ENCODE data around the gene NDC80.
"Not testable (repeated sequence)": the region's sequence is repeated elsewhere in the genome, so short reads cannot be mapped to it uniquely, and the experiment has no call there.

The NDC80 gene

DNA sequence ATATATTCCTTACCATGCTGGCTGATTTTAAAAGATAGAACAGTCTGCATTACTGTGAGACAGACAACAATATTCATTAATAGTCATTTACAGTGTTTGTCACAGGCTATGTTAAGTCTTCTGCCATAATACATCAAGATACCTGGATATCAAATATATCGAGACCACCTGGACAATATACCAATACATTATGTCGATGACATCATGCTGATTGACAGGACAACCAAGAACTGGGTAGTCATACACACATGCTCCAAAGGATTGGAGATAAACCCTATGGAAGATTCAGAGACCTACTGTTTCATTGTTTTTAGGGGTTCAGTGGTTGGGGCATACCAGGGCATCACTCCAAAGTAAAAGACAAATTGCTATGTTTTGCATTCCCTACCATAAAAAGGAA, 57.6 kb downstream of the NDC80 start:
- DNase-seq, result no peak

DNA sequence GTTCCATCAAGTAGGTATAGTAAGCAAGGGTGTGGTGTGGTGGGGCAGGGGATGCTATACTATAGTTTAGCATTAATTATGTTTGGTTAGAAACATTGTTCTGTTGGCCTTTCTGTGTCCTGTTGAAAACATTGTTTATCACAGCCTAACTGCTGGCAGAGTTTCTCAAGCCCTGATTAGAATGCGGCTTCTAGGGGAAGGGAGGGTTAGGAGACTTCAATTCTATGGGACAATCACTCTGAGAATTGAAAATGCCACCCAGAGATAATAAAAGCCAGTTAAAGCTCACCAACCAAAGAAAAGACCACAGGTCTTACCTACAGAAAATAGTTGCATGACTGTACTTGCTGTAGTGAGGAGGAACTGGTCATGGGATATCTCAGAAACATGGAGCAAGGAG, 64.2 kb downstream of the NDC80 start:
- no peak for DNase-seq

- no peak for DNase-seq
These were observed 64.8 kb downstream of the NDC80 start for GRCh38 chr18:2636126-2636631.

GRCh38 chr18:2641638-2642037, 70.3 kb downstream of the NDC80 start:
- DNase-seq, result peak; percentile 95

DNA sequence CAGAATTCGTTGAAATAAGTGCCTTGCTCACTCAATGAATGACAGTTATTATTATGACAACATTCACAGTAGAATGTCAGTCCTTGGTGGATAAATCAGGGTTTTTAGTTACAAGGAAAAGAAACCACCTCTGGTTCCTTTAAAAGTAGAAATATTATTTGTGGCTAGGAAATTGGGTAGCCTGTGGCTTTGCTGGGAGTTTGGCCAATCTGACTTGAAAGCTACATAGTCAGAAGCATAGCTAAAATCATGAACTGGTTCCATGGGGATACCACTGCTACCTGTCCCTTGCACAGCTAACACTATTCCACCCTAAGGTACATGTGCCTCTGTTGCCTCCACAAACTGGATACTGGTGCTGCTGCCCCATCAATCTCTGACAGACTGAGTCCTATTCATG, 71.4 kb downstream of the NDC80 start:
- peak; percentile 33 for DNase-seq

- DNase-seq, result no peak
These were observed 73.2 kb downstream of the NDC80 start for GRCh38 chr18:2644535-2644934.

DNA sequence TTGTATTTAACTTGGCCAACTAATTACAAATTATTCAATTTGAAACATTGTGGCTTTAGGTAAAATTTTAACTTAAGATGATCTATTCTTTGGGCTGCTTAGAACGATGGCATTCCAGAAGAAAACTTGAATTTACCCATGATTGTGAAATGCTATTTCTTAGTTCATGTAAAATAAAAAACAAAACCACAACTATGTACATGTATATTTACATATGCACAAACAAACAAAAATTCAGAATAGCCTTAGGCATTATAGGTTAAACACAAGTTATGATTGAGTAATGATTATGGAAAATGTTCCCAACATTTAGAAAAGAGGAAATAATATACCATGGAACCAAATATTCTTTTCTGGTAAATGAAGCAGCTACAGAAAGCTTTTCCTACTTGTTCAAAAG, 80.6 kb downstream of the NDC80 start:
- no peak for DNase-seq

DNA sequence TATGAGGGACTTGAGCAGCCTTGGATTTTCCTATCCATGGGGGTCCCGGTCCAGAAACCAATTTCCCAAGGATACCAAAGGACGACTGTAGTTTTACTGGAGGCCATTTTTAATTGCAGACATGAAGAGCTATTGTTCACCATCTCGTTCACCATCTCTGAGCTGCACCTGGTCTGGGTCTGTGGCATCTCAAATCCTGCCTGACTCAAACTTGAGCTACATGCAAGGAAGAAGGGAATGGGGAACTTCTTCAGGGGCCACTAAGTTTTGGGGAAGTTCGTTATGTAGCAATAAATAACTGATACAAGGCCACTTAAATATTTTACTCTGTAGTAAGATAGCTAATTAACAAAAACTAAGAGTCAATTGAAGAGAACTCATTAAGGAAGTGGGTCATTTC, 82.1 kb downstream of the NDC80 start:
- DNase-seq, result peak; percentile 68

DNA sequence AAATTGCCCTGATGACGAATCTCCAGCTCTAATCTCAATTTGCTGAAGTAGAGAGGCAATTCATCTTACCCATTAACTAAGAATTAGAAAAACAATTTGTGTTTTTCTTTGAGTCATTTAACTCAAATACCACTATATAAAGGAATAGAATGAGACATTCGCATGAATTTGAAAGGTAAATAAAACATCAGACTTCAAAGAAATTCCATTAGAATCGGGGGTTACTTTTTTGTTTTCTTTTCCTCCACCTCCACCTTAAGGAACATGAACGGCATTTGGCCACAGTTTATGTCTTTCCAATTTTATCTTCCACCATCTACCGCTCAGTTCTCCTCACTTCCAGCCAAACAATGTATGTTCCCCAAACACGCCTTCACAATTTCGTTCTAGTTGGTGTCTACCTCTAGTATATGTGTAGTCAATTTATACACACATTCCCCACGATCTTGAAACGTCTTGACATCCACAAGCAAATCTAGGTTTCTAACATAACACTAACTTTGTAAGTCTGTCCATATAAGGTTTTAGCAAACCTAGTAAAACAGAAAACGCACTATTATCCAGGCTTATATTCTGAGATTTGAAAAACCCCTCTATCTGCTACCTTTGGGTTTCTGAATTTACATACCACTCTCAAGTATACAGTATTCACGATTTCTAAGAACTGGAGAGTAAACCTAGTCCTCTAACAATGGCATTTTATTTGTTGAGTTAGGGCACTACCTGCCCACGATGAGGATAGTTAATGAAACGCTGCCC, 83.0 kb downstream of the NDC80 start:
- DNase-seq, result no peak

DNA sequence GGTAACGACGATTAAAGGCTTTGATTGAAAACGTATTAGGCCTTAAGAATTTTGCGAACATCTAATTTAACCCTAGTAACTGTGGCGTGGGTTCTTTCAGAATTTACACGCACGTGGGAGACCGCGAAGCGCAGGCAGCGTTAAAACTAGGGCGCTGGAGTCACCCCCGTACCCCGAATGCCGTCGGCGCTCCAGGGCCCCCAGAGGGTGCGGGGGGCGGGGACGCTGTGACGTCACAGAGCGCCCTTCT, 83.5 kb downstream of the NDC80 start:
- no peak for DNase-seq

DNA sequence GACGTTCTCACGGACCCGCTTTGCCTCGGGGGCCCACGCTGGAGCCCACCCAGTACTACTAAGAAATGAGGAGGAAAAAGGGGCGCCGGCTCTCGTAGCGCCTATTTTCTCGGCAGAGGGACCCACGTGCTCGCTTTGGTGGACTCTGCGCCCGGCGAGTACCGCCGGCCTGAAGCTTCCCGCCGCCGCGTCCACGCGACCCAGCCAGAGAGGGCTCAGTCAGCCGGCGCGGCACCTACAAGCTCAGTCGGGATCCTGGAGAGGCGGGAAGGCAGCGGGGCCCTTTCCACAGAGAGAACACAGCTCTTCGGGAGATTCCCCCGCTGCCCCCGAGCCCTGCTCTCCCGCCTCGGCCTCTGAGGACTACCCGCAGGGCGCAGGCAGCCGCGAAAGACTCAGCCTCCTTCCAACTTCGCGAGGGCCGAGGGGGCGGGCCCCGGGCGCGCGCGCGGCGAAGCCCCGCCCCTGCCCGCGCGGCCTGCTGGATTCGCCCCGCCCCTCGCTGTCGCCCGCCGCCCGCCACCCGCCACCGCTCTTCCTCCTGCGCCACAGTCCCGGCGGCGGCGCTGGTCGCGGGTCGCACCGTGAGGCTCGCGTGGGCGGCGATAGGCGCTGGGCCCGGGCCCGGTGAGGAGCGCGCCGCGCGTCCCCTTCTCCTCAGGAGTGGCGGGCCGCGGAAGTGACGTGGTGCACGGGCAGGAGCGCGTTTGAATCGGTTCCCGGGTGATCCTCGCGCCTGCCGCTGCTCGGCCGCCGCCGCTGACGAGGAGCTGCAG, 84.0 kb downstream of the NDC80 start, which contains the start of gene SMCHD1:
Gene SMCHD1 (plus strand): TSS at position 549 of the 776 bp plus-strand sequence. CDS start 350 bp downstream, outside the sequence.
- DNase-seq, result peak; percentile 89

GRCh38 chr18:2655954-2656236, 84.5 kb downstream of the NDC80 start:
- DNase-seq, result no peak

GRCh38 chr18:2656237-2656980, 85.1 kb downstream of the NDC80 start:
- peak; percentile 53 for DNase-seq

DNA sequence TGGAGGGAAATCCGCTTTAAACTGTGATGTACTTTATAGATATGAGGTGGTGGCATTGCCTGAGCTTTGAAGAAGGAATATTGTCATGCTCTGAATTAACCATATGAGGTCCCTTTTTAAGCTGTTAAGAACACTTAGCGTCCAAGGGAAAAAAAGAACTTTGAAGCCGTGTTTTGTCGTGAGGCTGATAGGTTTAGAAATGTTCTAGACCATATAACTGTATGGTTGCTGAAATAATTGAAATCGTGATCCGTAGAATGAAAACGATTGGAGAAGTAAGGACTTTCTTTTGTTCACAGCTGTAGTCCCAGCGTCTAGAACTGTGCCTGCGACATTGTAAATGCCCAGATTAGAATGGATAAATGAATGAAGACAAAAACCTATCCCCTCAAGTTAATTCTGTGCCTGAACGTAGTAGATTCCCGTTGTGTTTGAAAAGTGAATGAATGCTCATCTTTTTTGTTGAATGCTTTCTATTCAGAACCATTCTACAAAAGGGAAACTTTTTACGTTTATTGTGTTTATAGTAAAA, 85.7 kb downstream of the NDC80 start:
- DNase-seq, result no peak

GRCh38 chr18:2657788-2658458, 86.6 kb downstream of the NDC80 start:
- DNase-seq, result peak; percentile 86

- DNase-seq, result not testable (repeated sequence)
These were observed 89.5 kb downstream of the NDC80 start for GRCh38 chr18:2660849-2661248.

DNA sequence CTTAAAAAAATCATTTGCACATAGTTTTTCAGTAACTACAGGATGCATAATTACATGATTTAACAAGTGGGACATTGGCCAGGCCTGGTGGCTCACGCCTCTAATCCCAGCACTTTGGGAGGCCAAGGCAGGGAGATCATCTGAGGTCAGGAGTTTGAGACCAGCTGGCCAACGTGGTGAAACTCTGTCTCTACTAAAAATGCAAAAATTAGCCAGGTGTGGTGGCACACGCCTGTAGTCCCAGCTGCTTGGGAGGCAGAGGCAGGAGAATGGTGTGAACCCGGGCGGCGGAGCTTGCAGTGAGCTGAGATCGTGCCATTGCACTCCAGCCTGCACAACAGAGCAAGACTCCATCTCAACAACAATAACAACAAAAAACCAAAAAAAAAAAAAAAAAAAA, 90.9 kb downstream of the NDC80 start:
- not testable (repeated sequence) for DNase-seq

DNA sequence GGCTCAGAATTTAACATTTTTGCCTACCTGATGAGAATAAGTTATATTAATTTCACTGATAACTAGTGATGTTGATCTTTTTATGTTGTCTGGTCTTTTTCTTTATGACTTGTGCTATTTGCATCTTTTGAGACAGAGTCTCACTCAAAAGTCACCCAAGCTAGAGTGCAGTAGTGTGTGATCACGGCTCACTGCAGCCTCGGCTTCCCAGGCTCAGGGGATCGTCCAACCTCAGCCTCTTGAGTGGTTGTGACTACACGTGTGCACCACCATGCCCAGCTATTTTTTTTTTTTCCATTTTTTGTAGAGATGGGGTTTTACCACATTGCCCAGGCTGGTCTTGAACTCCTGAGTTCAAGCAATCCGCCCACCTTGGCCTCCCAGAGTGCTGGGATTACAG, 91.6 kb downstream of the NDC80 start:
- DNase-seq, result no peak
